Heart left ventricle (tissue), 16 donors: ENCODE data around the gene INSRR. TPM values are rescaled to one million over a fixed set of nuclear protein-coding genes. Genes with fewer than 3 reads are reported as not detected.

ENCODE experiments used
- ATAC-seq, 4 donors: fragments of 200-7000 bp; cut with Tn5 transposase; one replicate each; pipeline ENCODE4 v1.9.1; 2020 to 2022; ENCODE audit warnings: moderate library complexity in 4 of 4, mild to moderate bottlenecking in 3 of 4, moderate number of reproducible peaks in 1 of 4
- DNase-seq, 5 donors: peaks; one replicate each; pipeline ENCODE4 v3.0.0-alpha.2; 2020
- H3K27ac ChIP-seq, 12 donors: fragments of 200-600 bp; sonication (generic) in 4 of 12; one replicate each; pipeline versions ENCODE4 v1.5.0 to v1.8.0; 2016 to 2022; ENCODE audit warnings: mild to moderate bottlenecking in 2 of 12
- H3K27me3 ChIP-seq, 9 donors: fragments of 200-600 bp; sonication (generic) in 2 of 9; one replicate each; pipeline versions ENCODE4 v1.5.1 to v1.8.0; 2016 to 2022; ENCODE audit warnings: mild to moderate bottlenecking in 3 of 9
- H3K36me3 ChIP-seq, 9 donors: fragments of 200-600 bp; sonication (generic) in 2 of 9; one replicate each; pipeline versions ENCODE4 v1.5.0 to v1.8.0; 2018 to 2022; ENCODE audit warnings: mild to moderate bottlenecking in 2 of 9
- H3K4me1 ChIP-seq, 12 donors: fragments of 200-600 bp; sonication (generic) in 4 of 12; one replicate each; pipeline versions ENCODE4 v1.5.0 to v1.8.0; 2016 to 2022; ENCODE audit warnings: mild to moderate bottlenecking in 3 of 12
- H3K4me3 ChIP-seq, 12 donors: fragments of 200-600 bp; sonication (generic) in 4 of 12; one replicate each; pipeline versions ENCODE4 v1.5.0 to v1.8.0; 2017 to 2022; ENCODE audit warnings: mild to moderate bottlenecking in 9 of 12, moderate library complexity in 4 of 12
- H3K9me3 ChIP-seq, 12 donors: fragments of 200-600 bp; sonication (generic) in 4 of 12; one replicate each; pipeline versions ENCODE4 v1.5.0 to v1.8.0; 2016 to 2022; ENCODE audit warnings: mild to moderate bottlenecking in 1 of 12
- CTCF ChIP-seq, 12 donors: fragments of 200-600 bp; sonication (generic) in 4 of 12; IDR thresholded peaks; one replicate each; pipeline versions ENCODE4 v1.5.0 to v1.8.0; 2018 to 2022; ENCODE audit warnings: antibody characterized with exemption in 12 of 12, mild to moderate bottlenecking in 5 of 12
- POLR2A ChIP-seq, 2 donors: fragments of 450-650 bp; IDR thresholded peaks; one replicate each; pipeline ENCODE4 v1.6.1; 2017; ENCODE audit warnings: antibody characterized with exemption in 2 of 2, mild to moderate bottlenecking in 2 of 2, moderate library complexity in 2 of 2
- WGBS, 4 donors: extraction: QIAGEN DNeasy Blood & Tissue Kit in 2 of 4; methylation state at CpG; one replicate each; pipeline versions ENCODE4 v1.1.5 to v1.1.7; 2013 to 2018; 5-methylcytosine and 5-hydroxymethylcytosine counted together
- intact Hi-C, 10 donors: fragments of 100-400 bp; cut with DNase I; formaldehyde crosslinking; loops; one replicate each; pipeline versions ENCODE4 v1.11.1 to v1.14.2; 2022
- polyA plus RNA-seq, 2 donors: library from polyadenylated mRNA; stranded (reverse); fragments of 200-250 nt; gene quantifications; one replicate each; pipeline ENCODE4 v1.2.3, GENCODE V29; 2013
- total RNA-seq, 9 donors: library from RNA; depleted of rRNA in 2 of 9; stranded (reverse); fragments of >200 nt in 2 of 9; fragmentation: NEBNext Ultra II Directional in 3 of 9; extraction: Animal tissue kit (Norgen Biotek cat#: 25700) in 3 of 9; gene quantifications; one replicate each; pipeline versions ENCODE4 v1.1.0 to v1.2.4, GENCODE V29; 2016 to 2023
- donor health status: ischemic (EF 13 %, LVEDD 7.1; RV severe dilation, severe dysfunction).
- donor health status: healthy with polysubstance abuse.
- donor health status: DM: no; HTN: yes; CAD: no.
- donor health status: DM: no; HTN: no; CAD: no.
- donor health status: ischemic (EF 25% LVEDD 6.9; RV normal size, moderate dysfunction).
- donor health status: ischemic (EF 25% LVEDD 5.7; RV mildly dilated, moderate dysfunction).
- donor health status: healthy.
- donor health status: DM: yes; HTN: yes; CAD: no.
- donor health status: ischemic (EF 35%, LVEDD 5.7; RV mildly dilated, moderate dysfunction).
- donor health status: nonischemic (EF 11% LVEDD 7.7; RV severe dilation, severe dysfunction).
- donor health status: DM: yes; HTN: yes; CAD: no.
- donor health status: PGD.
- donor health status: ischemic (EF 29% LVEDD 5.4; RV normal size, mild dysfunction).
- donor health status: nonischemic (EF 23%, LVEDD 6.1; RV moderate dilation, normal function).

The INSRR gene
- total and polyA plus RNA-seq, 11 donors: 0.07 to 0.42 (median 0.12) TPM; not detected in 3

- Histone ChIP-seq H3K36me3 (no peaks in the 10 kb centered on the region), H3K9me3 (no peaks in the 10 kb centered on the region), H3K4me3 (no peak overlapping the region), H3K4me1 (peaks cover 0 to 18% (median 0%) of the 10 kb centered on the region in 12 donors), H3K27me3 (peaks cover 0 to 9% (median 0%) of the 10 kb centered on the region in 9 donors), H3K27ac (no peak overlapping the region)
- TF ChIP-seq POLR2A (IDR thresholded peaks at IDR 0.05): no peak
- ATAC-seq (no peak), DNase-seq (no peak)
- intact Hi-C loops: loop anchor here in 5 of 10 donors (5.0 to 10.0 kb wide), 5 partner anchors 47 to 197 kb away; partner anchors contain the start of genes ISG20L2 (in 1 of the 5) and METTL25B (in 1 of the 5)
- 74 to 87% (median 85%) methylated on average over 4 of the region's 4 CpGs for WGBS, 4 donors
Observed at GRCh38 chr1:156881663-156882062, 22.7 kb upstream of the INSRR start.

GRCh38 chr1:156881101-156881500 is 22.2 kb upstream of the INSRR start:
- intact Hi-C loops: loop anchor here in 5 of 10 donors (5.0 to 10.0 kb wide), 5 partner anchors 46 to 196 kb away; partner anchors contain the start of genes ISG20L2 (in 1 of the 5) and METTL25B (in 1 of the 5)
- peaks cover 0 to 9% (median 0%) of the 10 kb centered on the region in 9 donors for H3K27me3 ChIP-seq
- no peak for TF ChIP-seq CTCF (IDR thresholded peaks at IDR 0.05)
- DNase-seq: no peak
- 71 to 80% (median 75%) methylated on average over 8 to 10 of the region's 10 CpGs for WGBS, 4 donors
- H3K27ac ChIP-seq: no peak overlapping the region
- peaks cover 0 to 16% (median 0%) of the 10 kb centered on the region in 12 donors for H3K4me1 ChIP-seq
- H3K36me3 ChIP-seq: no peaks in the 10 kb centered on the region
- ATAC-seq: no peak
- no peaks in the 10 kb centered on the region for H3K9me3 ChIP-seq
- no peak overlapping the region for H3K4me3 ChIP-seq

GRCh38 chr1:156880473-156880872 is 21.6 kb upstream of the INSRR start:
- ATAC-seq (no peak), DNase-seq (no peak)
- WGBS, 4 donors: 67 to 90% (median 84%) methylated on average over 5 of the region's 5 CpGs
- Histone ChIP-seq H3K27ac (no peak overlapping the region), H3K4me1 (peaks cover 0 to 10% (median 0%) of the 10 kb centered on the region in 12 donors), H3K36me3 (no peaks in the 10 kb centered on the region), H3K9me3 (no peaks in the 10 kb centered on the region), H3K27me3 (peaks cover 0 to 13% (median 0%) of the 10 kb centered on the region in 9 donors), H3K4me3 (no peak overlapping the region)
- TF ChIP-seq CTCF (IDR thresholded peaks at IDR 0.05) (no peak), POLR2A (IDR thresholded peaks at IDR 0.05) (no peak)
- intact Hi-C loops: loop anchor here in 5 of 10 donors (5.0 to 10.0 kb wide), 5 partner anchors 46 to 196 kb away; partner anchors contain the start of genes ISG20L2 (in 1 of the 5) and METTL25B (in 1 of the 5)

- Histone ChIP-seq H3K4me3 (no peak overlapping the region), H3K36me3 (no peaks in the 10 kb centered on the region), H3K4me1 (peaks cover 0 to 6% (median 0%) of the 10 kb centered on the region in 12 donors), H3K9me3 (no peaks in the 10 kb centered on the region), H3K27ac (no peak overlapping the region), H3K27me3 (peaks cover 0 to 13% (median 0%) of the 10 kb centered on the region in 9 donors)
- ATAC-seq (no peak), DNase-seq (no peak)
- 91 to 96% (median 93%) methylated on average over 19 to 21 of the region's 21 CpGs for WGBS, 4 donors
- TF ChIP-seq POLR2A (IDR thresholded peaks at IDR 0.05) (no peak), CTCF (IDR thresholded peaks at IDR 0.05) (no peak)
- intact Hi-C loops: loop anchor here in 5 of 10 donors (5.0 to 10.0 kb wide), 5 partner anchors 45 to 195 kb away; partner anchors contain the start of genes ISG20L2 (in 1 of the 5) and METTL25B (in 1 of the 5)
Observed at GRCh38 chr1:156879876-156880275, 21.0 kb upstream of the INSRR start.
